OCI-LY7 (cell line): ENCODE results near the gene VEPH1. TPM values are rescaled to one million over a fixed set of nuclear protein-coding genes. Genes with fewer than 3 reads are reported as not detected.

Experiments used
- BruUV-seq: library from RNA; stranded (reverse); fragments of 400-500 nt; replicated peaks from 2 replicates; lab custom pipeline; 2021; lab: Mats Ljungman, UMichigan
- CTCF ChIA-PET: fragments of 300-600 bp; sonication (Branson Sonifier 250); formaldehyde crosslinking; loops from one replicate; lab custom pipeline; 2022; ENCODE audit warnings: antibody characterized with exemption; ENCODE audit not compliant: unreplicated experiment; lab: Charles Lee
- POLR2A ChIA-PET: fragments of 300-600 bp; sonication (Branson Sonifier 250); formaldehyde crosslinking; loops from one replicate; lab custom pipeline; 2022; ENCODE audit warnings: antibody characterized with exemption; lab: Charles Lee
- DNase-seq: peaks from one replicate; pipeline ENCODE4 v3.0.0-alpha.2; 2015; ENCODE audit warnings: low spot score
- H2AFZ ChIP-seq: fragments of 200-600 bp; sonication (generic), shearing (Covaris generic); 2 replicates; pipeline ENCODE4 v1.6.1; 2014; ENCODE audit warnings: mild to moderate bottlenecking, antibody characterized with exemption, low read length, moderate library complexity
- H3K27ac ChIP-seq: fragments of 200-600 bp; sonication (generic); 2 replicates; pipeline ENCODE4 v1.5.1; 2014; ENCODE audit warnings: mixed run types, low read depth, mild to moderate bottlenecking, moderate library complexity, low read length, inconsistent platforms; ENCODE audit not compliant: poor library complexity, severe bottlenecking
- H3K36me3 ChIP-seq: fragments of 200-600 bp; sonication (generic); 2 replicates; pipeline ENCODE4 v1.6.1; 2014; ENCODE audit warnings: mild to moderate bottlenecking, antibody characterized with exemption, low read length, moderate library complexity, mixed read lengths; ENCODE audit not compliant: insufficient read depth
- H3K4me1 ChIP-seq: fragments of 200-600 bp; sonication (generic); 2 replicates; pipeline ENCODE4 v1.5.1; 2014; ENCODE audit warnings: mild to moderate bottlenecking, low read length; ENCODE audit not compliant: insufficient read depth, poor library complexity, severe bottlenecking
- H3K4me2 ChIP-seq: fragments of 200-600 bp; sonication (generic); 2 replicates; pipeline ENCODE4 v1.6.1; 2014; ENCODE audit warnings: mild to moderate bottlenecking, low read length
- H3K4me3 ChIP-seq: fragments of 200-600 bp; sonication (generic); 2 replicates; pipeline ENCODE4 v1.5.1; 2014; ENCODE audit warnings: mild to moderate bottlenecking, low read depth, low read length; ENCODE audit not compliant: poor library complexity, severe bottlenecking
- H3K79me2 ChIP-seq: fragments of 200-600 bp; sonication (generic); 2 replicates; pipeline ENCODE4 v1.6.1; 2016; ENCODE audit warnings: low read depth, mild to moderate bottlenecking, low read length, moderate library complexity, mixed read lengths; ENCODE audit not compliant: insufficient read depth
- H3K9me2 ChIP-seq: fragments of 200-600 bp; sonication (generic); 2 replicates; pipeline ENCODE4 v1.6.1; 2016; ENCODE audit warnings: mild to moderate bottlenecking, low read length, mixed read lengths; ENCODE audit not compliant: insufficient read depth
- H3K9me3 ChIP-seq: fragments of 200-600 bp; sonication (generic); 2 replicates; pipeline ENCODE4 v1.6.1; 2014; ENCODE audit warnings: mild to moderate bottlenecking, mixed run types, low read length, mixed read lengths
- H4K20me1 ChIP-seq: fragments of 200-600 bp; sonication (generic); 2 replicates; pipeline ENCODE4 v1.6.1; 2014; ENCODE audit warnings: mild to moderate bottlenecking, antibody characterized with exemption, low read length, moderate library complexity, mixed read lengths; ENCODE audit not compliant: insufficient read depth
- EZH2phosphoT487 ChIP-seq: fragments of 200-600 bp; sonication (generic); IDR thresholded peaks from 2 replicates; pipeline ENCODE4 v1.6.1; 2018; ENCODE audit warnings: low read depth, borderline replicate concordance, mild to moderate bottlenecking, mixed run types, antibody characterized with exemption, low read length, moderate library complexity, mixed read lengths
- intact Hi-C: fragments of 100-400 bp; cut with micrococcal nuclease; formaldehyde crosslinking; loops from one replicate; pipeline ENCODE4 v1.10.0; 2022; ENCODE audit not compliant: unreplicated experiment
- total RNA-seq, 2 experiments: library from RNA; depleted of rRNA in 1 of 2; stranded (reverse); fragments of >200 nt in 1 of 2; shearing (Covaris generic) in 1 of 2; gene quantifications; 2 replicates each; pipeline ENCODE4 v1.2.3, GENCODE V29; 2014 to 2022
- TF ChIP-seq, protein P1 (sequence below): fragments of 200-600 bp; sonication (generic); conservative IDR thresholded peaks from 2 replicates; pipeline ENCODE4 v1.5.1; 2014; ENCODE audit warnings: mild to moderate bottlenecking, antibody characterized with exemption, low read length, moderate library complexity, mixed read lengths

Gene VEPH1
- total RNA-seq, 2 experiments from 2014 or later = not detected

DNA sequence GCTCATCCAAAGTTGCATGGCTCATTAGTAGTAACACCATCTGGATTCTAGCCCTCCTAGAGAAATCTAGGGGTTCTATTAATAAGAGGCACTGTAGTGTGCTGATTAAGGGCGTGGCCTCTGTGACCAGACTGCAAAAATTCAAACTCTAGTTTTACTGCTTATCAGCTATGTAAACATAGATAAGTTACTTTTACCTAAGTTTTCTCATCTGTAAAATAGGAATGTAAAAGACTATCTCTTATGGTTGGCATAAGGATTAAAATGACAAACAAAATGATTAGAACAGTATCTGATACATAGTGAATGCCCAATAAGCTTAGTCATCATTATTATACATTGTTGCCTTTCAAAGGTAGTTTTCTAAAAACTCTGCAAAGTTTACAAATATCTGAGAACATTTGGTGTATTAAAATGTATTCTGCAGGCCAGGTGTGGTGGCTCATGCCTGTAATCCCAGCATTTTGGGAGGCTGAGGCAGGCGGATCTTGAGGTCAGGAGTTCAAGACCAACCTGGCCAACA, 62.1 kb downstream of the VEPH1 start:
- Histone ChIP-seq H4K20me1 (no peaks in the 10 kb centered on the region), H3K79me2 (no peaks in the 10 kb centered on the region), H3K4me1 (no peaks in the 10 kb centered on the region), H3K9me2 (no peaks in the 10 kb centered on the region), H3K4me3 (no peak overlapping the region), H2AFZ (no peak overlapping the region), H3K4me2 (no peak overlapping the region), H3K36me3 (no peaks in the 10 kb centered on the region), H3K9me3 (no peaks in the 10 kb centered on the region), H3K27ac (no peak overlapping the region)
- DNase-seq = no peak
- intact Hi-C loops = no loop called here
- TF ChIP-seq EZH2phosphoT487 = no peak
- TF ChIP-seq, protein P1, sequence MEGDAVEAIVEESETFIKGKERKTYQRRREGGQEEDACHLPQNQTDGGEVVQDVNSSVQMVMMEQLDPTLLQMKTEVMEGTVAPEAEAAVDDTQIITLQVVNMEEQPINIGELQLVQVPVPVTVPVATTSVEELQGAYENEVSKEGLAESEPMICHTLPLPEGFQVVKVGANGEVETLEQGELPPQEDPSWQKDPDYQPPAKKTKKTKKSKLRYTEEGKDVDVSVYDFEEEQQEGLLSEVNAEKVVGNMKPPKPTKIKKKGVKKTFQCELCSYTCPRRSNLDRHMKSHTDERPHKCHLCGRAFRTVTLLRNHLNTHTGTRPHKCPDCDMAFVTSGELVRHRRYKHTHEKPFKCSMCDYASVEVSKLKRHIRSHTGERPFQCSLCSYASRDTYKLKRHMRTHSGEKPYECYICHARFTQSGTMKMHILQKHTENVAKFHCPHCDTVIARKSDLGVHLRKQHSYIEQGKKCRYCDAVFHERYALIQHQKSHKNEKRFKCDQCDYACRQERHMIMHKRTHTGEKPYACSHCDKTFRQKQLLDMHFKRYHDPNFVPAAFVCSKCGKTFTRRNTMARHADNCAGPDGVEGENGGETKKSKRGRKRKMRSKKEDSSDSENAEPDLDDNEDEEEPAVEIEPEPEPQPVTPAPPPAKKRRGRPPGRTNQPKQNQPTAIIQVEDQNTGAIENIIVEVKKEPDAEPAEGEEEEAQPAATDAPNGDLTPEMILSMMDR = no peak
- no TSS peak for BruUV-seq
- ChIA-PET POLR2A (interaction anchor here (0.8 to 0.9 kb wide), 2 partner anchors 24 to 73 kb away, joined by 3 read pairs; no protein-coding TSS in a partner anchor), CTCF (no interaction called here)

DNA sequence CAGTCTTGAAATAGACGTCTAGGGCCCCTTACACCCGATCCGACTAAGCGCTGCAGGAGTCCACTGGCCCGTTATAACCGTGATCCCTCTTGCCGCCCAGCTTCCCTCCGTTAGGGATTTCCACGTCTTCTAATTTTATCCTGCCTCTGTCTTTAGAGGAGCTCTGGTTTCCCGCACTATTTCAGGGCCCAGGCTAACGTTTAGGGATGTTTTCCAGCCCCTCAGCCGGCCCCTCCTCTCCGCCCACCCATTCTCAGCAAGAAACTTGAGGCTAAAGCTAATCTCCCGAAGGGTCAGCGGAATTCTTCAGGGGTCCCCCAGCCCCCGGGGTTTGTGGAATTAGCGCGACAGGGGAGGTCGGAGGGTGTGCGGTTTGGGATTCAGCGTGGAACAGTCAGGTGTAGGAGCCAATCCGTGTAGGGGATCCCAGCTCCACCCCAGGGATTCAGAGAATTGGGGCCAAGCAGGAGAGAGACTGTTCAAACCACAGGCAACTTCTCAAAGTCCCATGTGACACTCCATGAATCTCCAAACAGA, 65.0 kb downstream of the VEPH1 start:
- intact Hi-C loops = no loop called here
- Histone ChIP-seq H3K4me2 (no peak overlapping the region), H2AFZ (no peak overlapping the region), H3K9me3 (no peaks in the 10 kb centered on the region), H4K20me1 (no peaks in the 10 kb centered on the region), H3K9me2 (no peaks in the 10 kb centered on the region), H3K79me2 (no peaks in the 10 kb centered on the region), H3K27ac (no peak overlapping the region), H3K4me1 (no peaks in the 10 kb centered on the region), H3K4me3 (no peak overlapping the region), H3K36me3 (no peaks in the 10 kb centered on the region)
- CTCF ChIA-PET = no interaction called here
- BruUV-seq = no TSS peak
- DNase-seq = no peak
- TF ChIP-seq, protein P1 = no peak
- TF ChIP-seq EZH2phosphoT487 = no peak
- POLR2A ChIA-PET = no interaction called here
